Adrenal gland (tissue), 5 donors: ENCODE data around the gene ERC2.

Experiments
- CTCF ChIP-seq, 6 experiments: fragments of 450-650 bp in 4 of 6; fragments of 200-600 bp in 2 of 6; sonication (generic) in 1 of 6; IDR thresholded peaks; 1 replicate in 5 of 6; 2 replicates in 1 of 6; pipeline versions ENCODE4 v1.5.1 to v1.8.0; 2016 to 2021; ENCODE audit warnings: antibody characterized with exemption in 6 of 6, mild to moderate bottlenecking in 2 of 6, moderate library complexity in 1 of 6
- POLR2A ChIP-seq, 2 donors: fragments of 450-650 bp; IDR thresholded peaks; one replicate each; pipeline ENCODE4 v1.6.1; 2017; ENCODE audit warnings: antibody characterized with exemption in 2 of 2, mild to moderate bottlenecking in 2 of 2, moderate library complexity in 1 of 2
- donor health status: DM: no; HTN: no; CAD: no.

GRCh38 chr3:55746808-55747413 is 721.4 kb downstream of the ERC2 start:
- TF ChIP-seq CTCF (IDR thresholded peaks at IDR 0.05), result peak; percentile 23 to 56 (median 37)
- no peak for TF ChIP-seq POLR2A (IDR thresholded peaks at IDR 0.05)
